Measurements from ENCODE around the gene KRTAP25-1. TPM values are rescaled to one million over a fixed set of nuclear protein-coding genes. Genes with fewer than 3 reads are reported as not detected.

Gene KRTAP25-1
- total RNA-seq, 1 experiment from 2014 or later: not detected

- no peak within 1 kb of the TSS for H4K91ac ChIP-seq (ENCODE audit: insufficient read length, low read depth, low read length)
- H2AK5ac ChIP-seq (ENCODE audit: insufficient read length, low read length): no peak within 1 kb of the TSS
- no peak within 1 kb of the TSS for H3K18ac ChIP-seq (ENCODE audit: insufficient read length, low read depth, low read length)
- no peak within 1 kb of the TSS for H2BK15ac ChIP-seq (ENCODE audit: low read depth, low read length)
- no peak within 1 kb of the TSS for H3K4me3 Mint-ChIP-seq
- H3K79me2 ChIP-seq (ENCODE audit: insufficient read depth, low read length): no peaks in the 10 kb centered on the region
- no peaks in the 10 kb centered on the region for H3K27me3 Mint-ChIP-seq (ENCODE audit: low read depth)
- H4K5ac ChIP-seq (ENCODE audit: insufficient read length, low read depth, low read length): no peak within 1 kb of the TSS
- no peaks in the 10 kb centered on the region for H3K27me3 ChIP-seq (ENCODE audit: insufficient read depth, low read length)
- no peak within 1 kb of the TSS for H3K23ac ChIP-seq (ENCODE audit: insufficient read length, low read depth, low read length)
- H3K4me2 ChIP-seq (ENCODE audit: insufficient read depth, insufficient read length, low read length): no peak within 1 kb of the TSS
- no peak within 1 kb of the TSS for H3K56ac ChIP-seq (ENCODE audit: insufficient read length, low read depth, low read length)
- WGBS (ENCODE audit: extremely low coverage, insufficient read length, low lambda C conversion rate): no CpG with 5 or more reads among the region's 3 CpGs
- H2AFZ ChIP-seq (ENCODE audit: low read length): no peak within 1 kb of the TSS
- H2BK12ac ChIP-seq (ENCODE audit: insufficient read length, low read depth, low read length): no peak within 1 kb of the TSS
- DNase-seq: no peak
- no peak within 1 kb of the TSS for H3K14ac ChIP-seq (ENCODE audit: insufficient read depth, low read length)
- no peaks in the 10 kb centered on the region for H3K79me1 ChIP-seq (ENCODE audit: insufficient read depth, low read depth, low read length, poor library complexity, severe bottlenecking)
- no peak within 1 kb of the TSS for H3K27ac Mint-ChIP-seq
- no peak within 1 kb of the TSS for H2BK20ac ChIP-seq (ENCODE audit: low read depth, low read length, poor library complexity, severe bottlenecking)
- H2BK5ac ChIP-seq (ENCODE audit: insufficient read length, low read length): no peak within 1 kb of the TSS
- no peaks in the 10 kb centered on the region for H4K20me1 ChIP-seq (ENCODE audit: control insufficient read depth, insufficient read depth, insufficient read length)
- H3T11ph ChIP-seq (ENCODE audit: low read length): no peak within 1 kb of the TSS
- TF ChIP-seq, protein P1, sequence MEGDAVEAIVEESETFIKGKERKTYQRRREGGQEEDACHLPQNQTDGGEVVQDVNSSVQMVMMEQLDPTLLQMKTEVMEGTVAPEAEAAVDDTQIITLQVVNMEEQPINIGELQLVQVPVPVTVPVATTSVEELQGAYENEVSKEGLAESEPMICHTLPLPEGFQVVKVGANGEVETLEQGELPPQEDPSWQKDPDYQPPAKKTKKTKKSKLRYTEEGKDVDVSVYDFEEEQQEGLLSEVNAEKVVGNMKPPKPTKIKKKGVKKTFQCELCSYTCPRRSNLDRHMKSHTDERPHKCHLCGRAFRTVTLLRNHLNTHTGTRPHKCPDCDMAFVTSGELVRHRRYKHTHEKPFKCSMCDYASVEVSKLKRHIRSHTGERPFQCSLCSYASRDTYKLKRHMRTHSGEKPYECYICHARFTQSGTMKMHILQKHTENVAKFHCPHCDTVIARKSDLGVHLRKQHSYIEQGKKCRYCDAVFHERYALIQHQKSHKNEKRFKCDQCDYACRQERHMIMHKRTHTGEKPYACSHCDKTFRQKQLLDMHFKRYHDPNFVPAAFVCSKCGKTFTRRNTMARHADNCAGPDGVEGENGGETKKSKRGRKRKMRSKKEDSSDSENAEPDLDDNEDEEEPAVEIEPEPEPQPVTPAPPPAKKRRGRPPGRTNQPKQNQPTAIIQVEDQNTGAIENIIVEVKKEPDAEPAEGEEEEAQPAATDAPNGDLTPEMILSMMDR (conservative IDR thresholded peaks at IDR 0.05): no peak
- H3K9me3 Mint-ChIP-seq: no peaks in the 10 kb centered on the region
- no peak within 1 kb of the TSS for H3K9ac ChIP-seq (ENCODE audit: extremely low read depth, insufficient read length, low read length)
- H3K9me3 ChIP-seq (ENCODE audit: control insufficient read depth, low read depth, low read length): no peaks in the 10 kb centered on the region
- H3K27ac ChIP-seq (ENCODE audit: insufficient read length, low read depth, low read length): no peak within 1 kb of the TSS
- no peak within 1 kb of the TSS for H2BK120ac ChIP-seq (ENCODE audit: low read depth, low read length, poor library complexity, severe bottlenecking)
- no peaks in the 10 kb centered on the region for H3K36me3 Mint-ChIP-seq (ENCODE audit: insufficient read depth in 1 of 3, low read depth in 3 of 3)
- no peaks in the 10 kb centered on the region for H3K4me1 Mint-ChIP-seq
- no peak within 1 kb of the TSS for H4K8ac ChIP-seq (replicated peaks; ENCODE audit: insufficient read length, low read depth, low read length)
- no peaks in the 10 kb centered on the region for H3K4me1 ChIP-seq (ENCODE audit: insufficient read depth, low read length)
- no peak within 1 kb of the TSS for H3K4ac ChIP-seq (ENCODE audit: low read depth, low read length)
- H3K23me2 ChIP-seq (ENCODE audit: insufficient read length, low read depth, low read length, poor library complexity, severe bottlenecking): no peaks in the 10 kb centered on the region
Observed at GRCh38 chr21:30282850-30283249, 6.5 kb downstream of the KRTAP25-1 start, which contains the start of gene KRTAP24-1. Gene KRTAP24-1, minus strand, starts transcription at chr21:30282950. Its CDS starts 18 bp downstream, at chr21:30282932.

All from H9 (cell line).